Stimulated activated CD4-positive, alpha-beta T cell treated with anti-CD3 and anti-CD28 coated beads, Interleukin-1b, Interleukin-23, amount 100 ng/mL, for 48 hours (primary cell): ENCODE data around the gene GABRD.

Experiments
- DNase-seq: peaks from one replicate; pipeline ENCODE4 v3.0.0-alpha.2; 2020

GABRD gene

GRCh38 chr1:1985375-1986050 is 33.6 kb upstream of the GABRD start:
- DNase-seq, result no peak

GRCh38 chr1:1986451-1987141 is 32.5 kb upstream of the GABRD start:
- no peak for DNase-seq

GRCh38 chr1:1987142-1987510 is 32.0 kb upstream of the GABRD start:
- no peak for DNase-seq

GRCh38 chr1:1988061-1988945 is 30.8 kb upstream of the GABRD start:
- no peak for DNase-seq

GRCh38 chr1:1989102-1989542 is 30.0 kb upstream of the GABRD start:
- DNase-seq, result no peak

- no peak for DNase-seq
Observed at GRCh38 chr1:1989789-1990188, 29.4 kb upstream of the GABRD start.

GRCh38 chr1:1990222-1990621 is 28.9 kb upstream of the GABRD start:
- DNase-seq, result no peak

GRCh38 chr1:1994536-1994935 is 24.6 kb upstream of the GABRD start:
- DNase-seq, result no peak

- DNase-seq, result no peak
Observed at GRCh38 chr1:1996207-1996651, 22.9 kb upstream of the GABRD start.

GRCh38 chr1:1997576-1997975 is 21.6 kb upstream of the GABRD start:
- DNase-seq, result no peak

- no peak for DNase-seq
Observed at GRCh38 chr1:2000432-2000831, 18.7 kb upstream of the GABRD start.

GRCh38 chr1:2000850-2001249 is 18.3 kb upstream of the GABRD start:
- no peak for DNase-seq

GRCh38 chr1:2001773-2002411 is 17.3 kb upstream of the GABRD start:
- no peak for DNase-seq

- no peak for DNase-seq
Observed at GRCh38 chr1:2003541-2004131, 15.5 kb upstream of the GABRD start, which contains the start of gene CFAP74. Gene CFAP74, minus strand, starts transcription at chr1:2003786. Its CDS starts 12,830 bp downstream, at chr1:1990956.

- DNase-seq, result no peak
Observed at GRCh38 chr1:2004856-2005255, 14.3 kb upstream of the GABRD start.

GRCh38 chr1:2009101-2010053 is 9.8 kb upstream of the GABRD start:
- no peak for DNase-seq

- DNase-seq, result no peak
Observed at GRCh38 chr1:2014181-2014580, 5.0 kb upstream of the GABRD start.

- no peak for DNase-seq
Observed at GRCh38 chr1:2014741-2015735, 4.1 kb upstream of the GABRD start.

- DNase-seq, result no peak
Observed at GRCh38 chr1:2016123-2016522, 3.0 kb upstream of the GABRD start.
